Left lung (tissue), 10 donors: ENCODE measurements around the gene ZNF708. TPM values are rescaled to one million over a fixed set of nuclear protein-coding genes. Genes with fewer than 3 reads are reported as not detected.
"Not testable (repeated sequence)": the region's sequence is repeated elsewhere in the genome, so short reads cannot be mapped to it uniquely, and the experiment has no call there.

Source experiments
- ATAC-seq: fragments of 200-7000 bp; cut with Tn5 transposase; one replicate; pipeline ENCODE4 v1.9.1; 2020; ENCODE audit warnings: moderate library complexity
- DNase-seq, 4 donors: peaks; one replicate each; pipeline ENCODE4 v3.0.0-alpha.2; 2013 to 2020
- H3K27ac ChIP-seq, 2 donors: fragments of 200-600 bp; sonication (generic) in 1 of 2; one replicate each; pipeline versions ENCODE4 v1.5.0 to v1.8.0; 2020 to 2021
- H3K27me3 ChIP-seq, 2 donors: fragments of 200-600 bp; sonication (generic) in 1 of 2; one replicate each; pipeline versions ENCODE4 v1.5.0 to v1.8.0; 2020 to 2021
- H3K36me3 ChIP-seq, 2 donors: fragments of 200-600 bp; sonication (generic) in 1 of 2; one replicate each; pipeline versions ENCODE4 v1.5.0 to v1.8.0; 2020 to 2021
- H3K4me1 ChIP-seq, 2 donors: fragments of 200-600 bp; one replicate each; pipeline ENCODE4 v1.8.0; 2021
- H3K4me3 ChIP-seq, 2 donors: fragments of 200-600 bp; sonication (generic) in 1 of 2; one replicate each; pipeline versions ENCODE4 v1.5.0 to v1.8.0; 2020 to 2021; ENCODE audit warnings: mild to moderate bottlenecking in 1 of 2
- H3K9me3 ChIP-seq, 2 donors: fragments of 200-600 bp; sonication (generic) in 1 of 2; one replicate each; pipeline versions ENCODE4 v1.5.0 to v1.8.0; 2020 to 2021
- intact Hi-C, 2 donors: fragments of 100-400 bp; cut with DNase I; formaldehyde crosslinking; loops; one replicate each; pipeline versions ENCODE4 v1.11.2 to v1.14.2; 2022
- polyA plus RNA-seq, 6 donors: library from polyadenylated mRNA; unstranded; fragments of 120-200 nt; gene quantifications; one replicate each; pipeline ENCODE4 v1.2.1, GENCODE V29; 2013; ENCODE audit not compliant: insufficient read length in 6 of 6
- total RNA-seq, 2 donors: library from RNA; stranded (reverse); fragmentation: NEBNext Ultra II Directional; extraction: Animal tissue kit (Norgen Biotek cat#: 25700); gene quantifications; one replicate each; pipeline ENCODE4 v1.2.1, GENCODE V29; 2021
- TF ChIP-seq, protein P1 (sequence below), 2 donors: fragments of 200-600 bp; sonication (generic) in 1 of 2; IDR thresholded peaks; one replicate each; pipeline versions ENCODE4 v1.5.0 to v1.8.0; 2021; ENCODE audit warnings: antibody characterized with exemption in 2 of 2
- donor health status: DM: no; HTN: yes; CAD: no.
- donor health status: DM: no; HTN: no; CAD: no.

ZNF708 gene
- total and polyA plus RNA-seq, 8 donors = 10.6 to 23.5 (median 22.5) TPM

DNA sequence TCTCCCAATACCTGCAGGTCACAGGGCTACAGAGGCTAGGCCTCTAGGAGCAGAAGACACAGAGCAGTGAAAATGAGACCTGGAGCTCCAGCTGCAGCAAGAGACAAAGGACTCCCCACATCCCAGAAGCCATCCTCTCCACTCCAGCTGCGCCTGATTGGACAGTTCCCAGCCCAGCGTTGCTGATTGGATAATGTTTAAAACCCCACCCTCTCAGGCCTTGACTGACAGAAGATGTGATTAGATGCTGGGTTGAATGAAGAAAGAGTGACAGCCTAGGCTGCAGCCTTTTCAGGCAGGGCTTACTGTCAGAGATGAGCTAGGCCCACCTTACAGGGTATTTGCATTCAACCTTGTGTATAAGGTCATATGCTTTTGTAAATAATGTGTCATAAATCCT is 59.4 kb downstream of the ZNF708 start:
- Histone ChIP-seq H3K36me3 (no peaks in the 10 kb centered on the region), H3K27me3 (no peaks in the 10 kb centered on the region), H3K4me1 (no peaks in the 10 kb centered on the region), H3K9me3 (peaks cover 0 to 72% of the 10 kb centered on the region in 2 donors), H3K27ac (no peak overlapping the region), H3K4me3 (no peak overlapping the region)
- DNase-seq (no peak), ATAC-seq (no peak)
- intact Hi-C loops = no loop called here
- TF ChIP-seq, protein P1, sequence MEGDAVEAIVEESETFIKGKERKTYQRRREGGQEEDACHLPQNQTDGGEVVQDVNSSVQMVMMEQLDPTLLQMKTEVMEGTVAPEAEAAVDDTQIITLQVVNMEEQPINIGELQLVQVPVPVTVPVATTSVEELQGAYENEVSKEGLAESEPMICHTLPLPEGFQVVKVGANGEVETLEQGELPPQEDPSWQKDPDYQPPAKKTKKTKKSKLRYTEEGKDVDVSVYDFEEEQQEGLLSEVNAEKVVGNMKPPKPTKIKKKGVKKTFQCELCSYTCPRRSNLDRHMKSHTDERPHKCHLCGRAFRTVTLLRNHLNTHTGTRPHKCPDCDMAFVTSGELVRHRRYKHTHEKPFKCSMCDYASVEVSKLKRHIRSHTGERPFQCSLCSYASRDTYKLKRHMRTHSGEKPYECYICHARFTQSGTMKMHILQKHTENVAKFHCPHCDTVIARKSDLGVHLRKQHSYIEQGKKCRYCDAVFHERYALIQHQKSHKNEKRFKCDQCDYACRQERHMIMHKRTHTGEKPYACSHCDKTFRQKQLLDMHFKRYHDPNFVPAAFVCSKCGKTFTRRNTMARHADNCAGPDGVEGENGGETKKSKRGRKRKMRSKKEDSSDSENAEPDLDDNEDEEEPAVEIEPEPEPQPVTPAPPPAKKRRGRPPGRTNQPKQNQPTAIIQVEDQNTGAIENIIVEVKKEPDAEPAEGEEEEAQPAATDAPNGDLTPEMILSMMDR (IDR thresholded peaks at IDR 0.05) = no peak

DNA sequence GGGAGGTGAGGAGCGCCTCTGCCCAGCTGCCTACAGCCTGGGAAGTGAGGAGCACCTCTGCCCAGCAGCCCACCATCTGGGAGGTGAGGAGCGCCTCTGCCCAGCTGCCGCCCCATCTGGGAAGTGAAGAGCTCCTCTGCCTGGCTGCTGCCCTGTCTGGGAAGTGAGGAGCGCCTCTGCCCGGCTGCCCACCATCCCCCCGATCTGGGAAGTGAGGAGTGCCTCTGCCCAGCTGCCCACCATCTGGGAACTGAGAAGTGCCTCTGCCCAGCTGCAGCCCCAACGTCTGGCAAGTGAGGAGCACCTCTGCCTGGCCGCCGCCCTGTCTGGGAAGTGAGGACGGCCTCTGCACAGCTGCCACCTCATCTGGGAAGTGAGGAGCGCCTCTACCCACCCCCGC is 64.3 kb downstream of the ZNF708 start:
- no peak overlapping the region for H3K27ac ChIP-seq
- H3K4me1 ChIP-seq = no peaks in the 10 kb centered on the region
- intact Hi-C loops = no loop called here
- no peak overlapping the region for H3K4me3 ChIP-seq
- no peak for DNase-seq
- no peaks in the 10 kb centered on the region for H3K27me3 ChIP-seq
- H3K9me3 ChIP-seq = peaks cover 0 to 56% of the 10 kb centered on the region in 2 donors
- no peaks in the 10 kb centered on the region for H3K36me3 ChIP-seq
- no peak for ATAC-seq
- TF ChIP-seq, protein P1 (IDR thresholded peaks at IDR 0.05) = no peak

DNA sequence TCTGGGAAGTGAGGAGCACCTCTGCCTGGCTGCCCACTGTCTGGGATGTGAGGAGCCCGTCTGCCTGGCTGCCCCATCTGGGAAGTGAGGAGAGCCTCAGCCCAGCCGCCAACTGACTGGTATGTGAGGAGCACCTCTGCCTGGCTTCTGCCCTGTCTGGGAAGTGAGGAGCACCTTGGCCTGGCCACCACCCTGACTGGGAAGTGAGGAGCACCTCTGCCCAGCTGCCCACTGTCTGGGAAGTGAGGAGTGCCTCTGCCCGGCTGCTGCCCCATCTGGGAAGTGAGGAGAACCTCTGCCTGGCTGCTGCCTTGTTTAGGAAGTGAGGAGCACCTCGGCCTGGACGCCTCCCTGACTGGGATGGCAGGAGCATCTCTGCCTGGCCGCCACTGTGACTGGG is 64.8 kb downstream of the ZNF708 start:
- Histone ChIP-seq H3K9me3 (peaks cover 0 to 51% of the 10 kb centered on the region in 2 donors), H3K4me1 (no peaks in the 10 kb centered on the region), H3K27ac (no peak overlapping the region), H3K4me3 (no peak overlapping the region), H3K27me3 (no peaks in the 10 kb centered on the region), H3K36me3 (no peaks in the 10 kb centered on the region)
- intact Hi-C loops = no loop called here
- TF ChIP-seq, protein P1 (IDR thresholded peaks at IDR 0.05) = no peak
- DNase-seq (no peak), ATAC-seq (no peak)

DNA sequence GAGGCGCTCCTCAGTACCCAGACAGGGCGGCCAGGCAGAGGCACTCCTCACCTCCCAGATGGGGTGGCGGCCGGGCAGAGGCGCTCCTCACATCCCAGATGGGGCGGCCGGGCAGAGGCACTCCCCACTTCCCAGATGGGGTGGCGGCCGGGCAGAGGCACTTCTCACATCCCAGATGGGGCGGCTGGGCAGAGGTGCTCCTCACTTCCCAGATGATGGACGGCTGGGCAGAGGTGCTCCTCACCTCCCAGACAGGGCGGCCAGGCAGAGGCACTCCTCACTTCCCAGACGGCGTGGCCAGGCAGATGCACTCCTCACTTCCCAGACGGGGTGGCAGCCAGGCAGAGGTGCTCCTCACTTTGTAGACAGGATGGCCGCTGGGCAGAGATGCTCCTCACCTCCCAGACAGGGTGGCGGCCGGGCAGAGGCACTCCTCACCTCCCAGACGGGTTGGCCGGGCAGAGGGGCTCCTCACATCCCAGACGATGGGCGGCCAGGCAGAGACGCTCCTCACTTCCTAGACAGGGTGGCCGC is 68.3 kb downstream of the ZNF708 start:
- ATAC-seq, H3K4me3 ChIP-seq, intact Hi-C loops, DNase-seq, H3K4me1 ChIP-seq, H3K27me3 ChIP-seq, H3K27ac ChIP-seq, H3K36me3 ChIP-seq: not testable (repeated sequence)
- peaks cover 0 to 37% of the 10 kb centered on the region in 2 donors for H3K9me3 ChIP-seq

DNA sequence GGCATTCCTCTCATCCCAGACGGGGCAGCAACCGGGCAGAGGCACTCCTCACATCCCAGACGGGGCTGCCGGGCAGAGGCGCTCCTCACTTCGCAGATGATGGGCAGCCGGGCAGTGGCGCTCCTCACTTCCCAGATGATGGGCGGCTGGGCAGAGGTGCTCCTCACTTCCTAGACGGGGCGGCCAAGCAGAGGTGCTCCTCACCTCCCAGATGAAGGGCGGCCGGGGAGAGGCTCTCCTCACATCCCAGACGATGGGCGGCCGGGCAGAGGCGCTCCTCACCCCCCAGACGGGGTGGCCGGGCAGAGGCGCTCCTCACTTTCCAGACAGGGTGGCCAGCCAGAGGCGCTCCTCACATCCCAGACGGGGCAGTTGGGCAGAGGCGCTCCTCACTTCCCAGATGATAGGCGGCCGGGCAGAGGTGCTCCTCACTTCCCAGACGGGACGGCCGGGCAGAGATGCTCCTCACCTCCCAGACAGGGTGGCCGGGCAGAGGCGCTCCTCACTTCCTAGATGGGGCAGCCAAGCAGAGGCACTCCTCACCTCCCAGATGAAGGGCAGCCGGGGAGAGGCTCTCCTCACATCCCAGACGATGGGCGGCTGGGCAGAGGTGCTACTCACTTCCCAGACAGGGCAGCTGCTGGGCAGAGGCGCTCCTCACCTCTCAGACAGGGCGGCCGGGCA is 68.9 kb downstream of the ZNF708 start:
- Histone ChIP-seq H3K9me3 (peaks cover 0 to 33% of the 10 kb centered on the region in 2 donors), H3K4me1 (no peaks in the 10 kb centered on the region), H3K36me3 (no peaks in the 10 kb centered on the region), H3K27me3 (no peaks in the 10 kb centered on the region), H3K4me3 (no peak overlapping the region), H3K27ac (no peak overlapping the region)
- ATAC-seq = no peak
- intact Hi-C loops = no loop called here
- DNase-seq = no peak
- TF ChIP-seq, protein P1 (IDR thresholded peaks at IDR 0.05) = no peak

DNA sequence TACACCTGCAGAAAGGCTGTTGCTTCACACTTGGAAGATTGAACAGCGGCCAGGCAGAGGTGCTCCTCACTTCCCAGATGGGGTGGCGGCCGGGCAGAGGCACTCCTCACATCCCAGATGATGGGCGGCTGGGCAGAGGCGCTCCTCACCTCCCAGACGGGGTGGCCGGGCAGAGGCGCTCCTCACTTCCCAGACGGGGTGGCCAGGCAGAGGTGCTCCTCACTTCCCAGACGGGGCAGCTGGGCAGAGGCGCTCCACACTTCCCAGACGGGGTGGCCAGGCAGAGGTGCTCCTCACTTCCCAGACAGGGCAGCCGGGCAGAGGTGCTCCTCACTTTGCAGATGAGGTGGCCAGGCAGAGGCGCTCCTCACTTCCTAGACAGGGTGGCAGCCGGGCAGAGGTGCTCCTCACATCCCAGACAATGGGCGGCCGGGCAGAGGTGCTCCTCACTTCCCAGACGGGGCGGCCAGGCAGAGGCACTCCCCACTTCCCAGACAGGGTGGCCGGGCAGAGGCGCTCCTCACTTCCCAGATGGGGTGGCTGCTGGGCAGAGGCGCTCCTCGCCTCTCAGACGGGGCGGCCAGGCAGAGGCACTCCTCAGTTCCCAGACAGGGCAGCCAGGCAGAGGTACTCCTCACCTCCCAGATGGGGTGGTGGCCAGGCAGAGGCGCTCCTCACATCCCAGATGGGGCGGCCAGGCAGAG is 69.6 kb downstream of the ZNF708 start:
- H3K27ac ChIP-seq, DNase-seq, H3K4me3 ChIP-seq, H3K36me3 ChIP-seq, H3K27me3 ChIP-seq, ATAC-seq, H3K4me1 ChIP-seq: not testable (repeated sequence)
- H3K9me3 ChIP-seq = peaks cover 0 to 25% of the 10 kb centered on the region in 2 donors
- intact Hi-C loops = loop anchor here in 1 of 2 donors (2.0 kb wide), 1 partner anchor 59 kb away; no protein-coding TSS in a partner anchor
